NCI-H1930 (cell line): Measurements from ENCODE around the gene ZNF407.

Source experiments
- DNase-seq, 2 experiments: peaks; one replicate each; lab custom pipeline; 2025; lab: John Stamatoyannopoulos, UW

Gene ZNF407

GRCh38 chr18:75051757-75052156 lies 454.1 kb downstream of the ZNF407 start:
- DNase-seq = no peak

- no peak for DNase-seq
These were observed 454.8 kb downstream of the ZNF407 start for GRCh38 chr18:75052475-75052874.

- no peak for DNase-seq
These were observed 455.5 kb downstream of the ZNF407 start for GRCh38 chr18:75053028-75053629.

- DNase-seq = no peak
These were observed 456.4 kb downstream of the ZNF407 start for GRCh38 chr18:75054046-75054445.

- no peak for DNase-seq
These were observed 456.9 kb downstream of the ZNF407 start for GRCh38 chr18:75054611-75055010.

- no peak for DNase-seq
These were observed 459.7 kb downstream of the ZNF407 start for GRCh38 chr18:75057169-75057960.

GRCh38 chr18:75060185-75060584 lies 462.5 kb downstream of the ZNF407 start:
- no peak for DNase-seq

- no peak for DNase-seq
These were observed 464.7 kb downstream of the ZNF407 start for GRCh38 chr18:75062297-75062886.

GRCh38 chr18:75063196-75063595 lies 465.5 kb downstream of the ZNF407 start:
- DNase-seq = no peak

GRCh38 chr18:75063615-75064512 lies 466.2 kb downstream of the ZNF407 start:
- no peak for DNase-seq

GRCh38 chr18:75064513-75064905 lies 466.8 kb downstream of the ZNF407 start:
- DNase-seq = no peak

- DNase-seq = no peak
These were observed 467.8 kb downstream of the ZNF407 start for GRCh38 chr18:75065251-75066000.

- no peak for DNase-seq
These were observed 468.6 kb downstream of the ZNF407 start for GRCh38 chr18:75066021-75066880.

- DNase-seq = no peak
These were observed 469.3 kb downstream of the ZNF407 start for GRCh38 chr18:75066936-75067335.

- no peak for DNase-seq
These were observed 470.5 kb downstream of the ZNF407 start for GRCh38 chr18:75067996-75068645.

GRCh38 chr18:75068682-75069435 lies 471.2 kb downstream of the ZNF407 start:
- no peak for DNase-seq

- no peak for DNase-seq
These were observed 472.6 kb downstream of the ZNF407 start for GRCh38 chr18:75070235-75070624.

GRCh38 chr18:75070625-75071483 lies 473.2 kb downstream of the ZNF407 start:
- no peak for DNase-seq

- no peak for DNase-seq
These were observed 473.8 kb downstream of the ZNF407 start for GRCh38 chr18:75071484-75071785.
